Measurements from ENCODE around the gene LYSET. TPM values are rescaled to one million over a fixed set of nuclear protein-coding genes. Genes with fewer than 3 reads are reported as not detected.

LYSET gene
- total RNA-seq, 1 donor from 2014 or later: 24.4 TPM

DNA sequence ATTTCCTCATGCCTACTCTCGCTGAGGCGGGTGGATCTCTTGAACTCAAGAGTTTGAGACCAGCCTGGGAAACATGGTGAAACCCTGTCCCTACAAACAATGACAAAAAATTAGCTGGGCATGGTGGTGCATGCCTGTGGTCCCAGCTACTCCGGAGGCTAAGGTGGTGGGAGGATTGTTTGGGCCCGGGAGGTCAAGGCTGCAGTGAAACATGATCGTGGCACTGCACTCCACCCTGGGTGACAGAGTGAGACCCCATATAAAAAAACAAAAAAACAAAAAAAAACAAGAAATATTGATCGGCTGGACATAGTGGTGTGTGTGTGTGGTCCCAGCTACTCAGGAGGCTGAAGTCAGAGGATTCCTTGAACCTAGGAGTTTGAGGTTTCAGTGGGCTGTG is 9.6 kb upstream of the LYSET start:
- no peak overlapping the region for H3K4me3 ChIP-seq
- intact Hi-C loops (cut with micrococcal nuclease): no loop called here
- no peak for DNase-seq
- no peaks in the 10 kb centered on the region for H3K36me3 ChIP-seq
- peaks cover 18% of the 10 kb centered on the region for H3K27me3 ChIP-seq (ENCODE audit: low read depth)
- no peak overlapping the region for H3K27ac ChIP-seq (replicated peaks)
- no peaks in the 10 kb centered on the region for H3K4me1 ChIP-seq
- no peaks in the 10 kb centered on the region for H3K9me3 ChIP-seq (replicated peaks)
- TF ChIP-seq, protein P1, sequence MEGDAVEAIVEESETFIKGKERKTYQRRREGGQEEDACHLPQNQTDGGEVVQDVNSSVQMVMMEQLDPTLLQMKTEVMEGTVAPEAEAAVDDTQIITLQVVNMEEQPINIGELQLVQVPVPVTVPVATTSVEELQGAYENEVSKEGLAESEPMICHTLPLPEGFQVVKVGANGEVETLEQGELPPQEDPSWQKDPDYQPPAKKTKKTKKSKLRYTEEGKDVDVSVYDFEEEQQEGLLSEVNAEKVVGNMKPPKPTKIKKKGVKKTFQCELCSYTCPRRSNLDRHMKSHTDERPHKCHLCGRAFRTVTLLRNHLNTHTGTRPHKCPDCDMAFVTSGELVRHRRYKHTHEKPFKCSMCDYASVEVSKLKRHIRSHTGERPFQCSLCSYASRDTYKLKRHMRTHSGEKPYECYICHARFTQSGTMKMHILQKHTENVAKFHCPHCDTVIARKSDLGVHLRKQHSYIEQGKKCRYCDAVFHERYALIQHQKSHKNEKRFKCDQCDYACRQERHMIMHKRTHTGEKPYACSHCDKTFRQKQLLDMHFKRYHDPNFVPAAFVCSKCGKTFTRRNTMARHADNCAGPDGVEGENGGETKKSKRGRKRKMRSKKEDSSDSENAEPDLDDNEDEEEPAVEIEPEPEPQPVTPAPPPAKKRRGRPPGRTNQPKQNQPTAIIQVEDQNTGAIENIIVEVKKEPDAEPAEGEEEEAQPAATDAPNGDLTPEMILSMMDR (IDR thresholded peaks at IDR 0.05; ENCODE audit: borderline replicate concordance): no peak

DNA sequence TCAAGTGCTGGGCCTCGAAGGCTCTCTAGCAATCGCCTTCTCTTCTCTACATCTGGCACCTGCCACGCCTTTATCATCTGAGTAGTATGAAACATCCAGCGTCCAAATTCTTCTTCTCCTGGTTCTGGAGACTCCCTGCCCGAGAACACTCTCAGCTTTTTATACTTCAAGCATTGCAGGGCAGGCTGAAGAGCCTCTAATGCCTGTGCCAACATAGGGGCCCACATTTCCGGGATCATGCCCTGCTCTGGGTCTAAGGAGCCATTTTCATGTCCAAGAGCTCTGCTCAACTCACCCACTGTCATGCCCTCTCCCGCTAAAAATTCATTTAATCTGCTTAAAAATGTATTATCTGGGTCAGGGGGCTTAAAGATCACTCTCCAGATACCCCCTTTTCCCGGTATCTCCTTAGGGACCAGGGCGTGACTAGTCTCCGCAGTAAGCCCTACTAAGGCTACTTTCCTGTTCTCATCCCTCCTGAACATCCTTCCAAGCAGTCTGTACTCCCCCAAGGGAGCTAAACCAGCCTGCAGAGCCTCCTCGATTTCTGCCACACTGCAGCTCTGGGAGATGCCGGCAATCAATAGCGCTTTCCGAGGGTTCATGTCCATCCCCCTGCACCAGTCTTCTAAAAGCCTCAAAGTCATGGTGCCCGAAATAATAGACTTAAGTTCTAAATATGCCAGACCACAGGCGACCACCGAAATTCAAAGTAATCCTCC is 1.4 kb upstream of the LYSET start:
- peak overlapping the region; percentile 97 for H3K27ac ChIP-seq (replicated peaks)
- no peak for DNase-seq
- TF ChIP-seq, protein P1 (IDR thresholded peaks at IDR 0.05; ENCODE audit: borderline replicate concordance): no peak
- H3K4me1 ChIP-seq: peaks cover 44% of the 10 kb centered on the region
- intact Hi-C loops (cut with micrococcal nuclease): no loop called here
- H3K36me3 ChIP-seq: peaks cover 34% of the 10 kb centered on the region
- no peaks in the 10 kb centered on the region for H3K27me3 ChIP-seq (ENCODE audit: low read depth)
- peak overlapping the region; percentile 91 for H3K4me3 ChIP-seq
- no peaks in the 10 kb centered on the region for H3K9me3 ChIP-seq (replicated peaks)

DNA sequence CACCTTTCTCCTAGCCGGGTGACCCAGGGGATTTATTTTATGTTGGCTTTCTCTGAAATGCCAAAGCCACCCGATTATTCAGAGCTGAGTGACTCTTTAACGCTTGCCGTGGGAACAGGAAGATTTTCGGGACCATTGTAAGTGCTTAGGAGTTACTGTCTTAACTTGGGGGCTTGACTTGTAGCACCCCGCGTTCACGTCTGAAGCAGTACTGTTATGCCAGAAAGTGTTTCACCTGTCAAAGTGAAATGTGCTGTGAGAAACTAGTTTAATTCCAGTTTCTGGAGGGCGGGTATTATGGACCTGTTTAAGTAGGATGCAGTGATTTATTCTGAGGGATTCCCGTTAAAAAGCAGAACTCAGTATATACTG is 218 bp downstream of the LYSET start:
- H3K27me3 ChIP-seq (ENCODE audit: low read depth): no peaks in the 10 kb centered on the region
- TF ChIP-seq, protein P1 (IDR thresholded peaks at IDR 0.05; ENCODE audit: borderline replicate concordance): no peak
- intact Hi-C loops (cut with micrococcal nuclease): no loop called here
- H3K27ac ChIP-seq (replicated peaks): peak overlapping the region; percentile 97
- H3K4me3 ChIP-seq: peak overlapping the region; percentile 91
- H3K9me3 ChIP-seq (replicated peaks): no peaks in the 10 kb centered on the region
- H3K4me1 ChIP-seq: peaks cover 44% of the 10 kb centered on the region
- peaks cover 41% of the 10 kb centered on the region for H3K36me3 ChIP-seq
- no peak for DNase-seq

DNA sequence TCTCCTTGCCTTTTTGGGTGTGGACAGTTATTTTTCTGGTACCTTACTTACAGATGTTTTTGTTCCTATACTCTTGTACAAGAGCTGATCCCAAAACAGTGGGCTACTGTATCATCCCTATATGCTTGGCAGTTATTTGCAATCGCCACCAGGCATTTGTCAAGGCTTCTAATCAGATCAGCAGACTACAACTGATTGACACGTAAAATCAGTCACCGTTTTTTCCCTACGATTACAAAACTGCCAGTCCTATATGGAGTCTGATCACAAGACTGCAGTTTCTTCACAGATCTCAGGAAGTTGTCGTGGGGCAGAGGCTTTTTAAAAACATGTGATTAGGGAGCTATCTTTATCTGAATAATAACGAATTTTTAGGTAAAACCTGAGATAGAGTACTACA is 1.3 kb downstream of the LYSET start:
- TF ChIP-seq, protein P1 (IDR thresholded peaks at IDR 0.05; ENCODE audit: borderline replicate concordance): no peak
- H3K36me3 ChIP-seq: peaks cover 47% of the 10 kb centered on the region

DNA sequence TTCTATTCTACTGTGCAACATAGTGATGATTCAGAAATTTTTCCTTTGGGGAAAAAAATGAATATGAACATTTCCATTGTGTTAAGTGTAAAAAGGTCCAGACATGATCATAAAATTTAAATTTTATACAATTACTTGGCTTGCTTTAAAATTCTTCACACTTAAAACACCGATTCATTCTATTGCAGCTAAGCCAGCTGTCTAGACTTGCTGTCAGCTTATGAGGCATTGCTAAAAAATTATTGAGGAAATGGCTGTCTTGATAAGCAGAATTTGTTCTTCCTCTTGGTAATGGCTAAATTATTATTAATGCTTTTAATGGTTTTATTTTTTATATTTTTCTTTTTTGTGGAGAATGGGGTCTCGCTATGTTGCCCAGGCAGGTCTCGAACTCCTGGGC is 1.8 kb downstream of the LYSET start:
- intact Hi-C loops (cut with micrococcal nuclease): no loop called here
- no peaks in the 10 kb centered on the region for H3K9me3 ChIP-seq (replicated peaks)
- no peak overlapping the region for H3K27ac ChIP-seq (replicated peaks)
- H3K36me3 ChIP-seq: peaks cover 45% of the 10 kb centered on the region
- TF ChIP-seq, protein P1 (IDR thresholded peaks at IDR 0.05; ENCODE audit: borderline replicate concordance): no peak
- H3K27me3 ChIP-seq (ENCODE audit: low read depth): no peaks in the 10 kb centered on the region
- no peak overlapping the region for H3K4me3 ChIP-seq
- no peak for DNase-seq
- peaks cover 44% of the 10 kb centered on the region for H3K4me1 ChIP-seq

More for the DNA sequence above, 1.3 kb downstream of the LYSET start:
- intact Hi-C loops (cut with micrococcal nuclease): no loop called here
- Histone ChIP-seq H3K27me3 (ENCODE audit: low read depth) (no peaks in the 10 kb centered on the region), H3K9me3 (replicated peaks) (no peaks in the 10 kb centered on the region), H3K4me3 (peak overlapping the region; percentile 91), H3K27ac (replicated peaks) (peak overlapping the region; percentile 97), H3K4me1 (peaks cover 44% of the 10 kb centered on the region)
- no peak for DNase-seq
